GM19025 (cell line): Measurements from ENCODE around the gene JPH3.

Source experiments
- ATAC-seq: cut with Tn5 transposase; IDR thresholded peaks from one replicate; pipeline ENCODE4 v1.9.1; 2021; ENCODE audit warnings: mild to moderate bottlenecking, low read depth, moderate library complexity; ENCODE audit not compliant: unreplicated experiment

Gene JPH3

DNA sequence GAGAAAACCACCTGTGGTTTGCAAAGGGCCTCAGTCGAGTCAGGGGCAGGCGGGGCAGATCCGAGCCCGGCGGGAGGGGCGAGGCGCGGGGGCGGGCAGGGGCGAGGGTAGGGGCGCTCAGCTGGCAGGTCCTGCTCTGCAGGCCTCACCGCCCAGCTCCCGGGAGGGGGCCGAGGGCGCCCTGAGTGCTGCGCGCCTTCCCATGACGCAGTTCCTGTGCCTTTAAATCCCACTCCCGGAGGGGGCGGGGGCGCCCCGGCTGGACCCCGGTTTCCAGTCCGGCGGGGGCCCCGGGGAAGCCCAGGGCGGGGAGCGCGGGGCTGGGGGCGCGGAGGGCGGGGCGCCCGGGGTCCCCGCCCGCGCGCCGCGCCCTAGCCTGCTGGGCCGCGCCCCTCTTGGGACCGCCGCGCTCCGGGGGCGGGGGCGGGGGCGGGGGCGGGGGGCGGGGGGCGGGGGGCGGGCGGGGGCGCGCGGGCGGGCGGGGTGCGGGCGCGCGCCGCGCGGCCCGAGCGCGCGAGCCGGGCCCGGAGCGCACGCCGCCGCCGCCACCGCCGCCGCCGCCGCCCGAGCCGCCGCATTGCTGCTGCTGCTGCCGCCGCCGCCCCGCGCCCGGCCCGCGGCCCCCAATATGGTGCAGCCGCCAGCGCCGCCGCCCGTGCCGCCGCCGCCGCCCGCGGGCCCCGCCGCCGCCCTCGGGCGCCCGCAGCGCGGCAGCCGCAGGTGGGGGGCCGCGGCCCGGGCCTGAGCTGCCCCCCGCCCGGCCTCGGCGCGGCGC lies at the start of gene JPH3:
Gene JPH3, plus strand, starts transcription at position 508 of the 775 bp plus-strand sequence. CDS start 639 bp downstream, outside the sequence.
- no peak for ATAC-seq

DNA sequence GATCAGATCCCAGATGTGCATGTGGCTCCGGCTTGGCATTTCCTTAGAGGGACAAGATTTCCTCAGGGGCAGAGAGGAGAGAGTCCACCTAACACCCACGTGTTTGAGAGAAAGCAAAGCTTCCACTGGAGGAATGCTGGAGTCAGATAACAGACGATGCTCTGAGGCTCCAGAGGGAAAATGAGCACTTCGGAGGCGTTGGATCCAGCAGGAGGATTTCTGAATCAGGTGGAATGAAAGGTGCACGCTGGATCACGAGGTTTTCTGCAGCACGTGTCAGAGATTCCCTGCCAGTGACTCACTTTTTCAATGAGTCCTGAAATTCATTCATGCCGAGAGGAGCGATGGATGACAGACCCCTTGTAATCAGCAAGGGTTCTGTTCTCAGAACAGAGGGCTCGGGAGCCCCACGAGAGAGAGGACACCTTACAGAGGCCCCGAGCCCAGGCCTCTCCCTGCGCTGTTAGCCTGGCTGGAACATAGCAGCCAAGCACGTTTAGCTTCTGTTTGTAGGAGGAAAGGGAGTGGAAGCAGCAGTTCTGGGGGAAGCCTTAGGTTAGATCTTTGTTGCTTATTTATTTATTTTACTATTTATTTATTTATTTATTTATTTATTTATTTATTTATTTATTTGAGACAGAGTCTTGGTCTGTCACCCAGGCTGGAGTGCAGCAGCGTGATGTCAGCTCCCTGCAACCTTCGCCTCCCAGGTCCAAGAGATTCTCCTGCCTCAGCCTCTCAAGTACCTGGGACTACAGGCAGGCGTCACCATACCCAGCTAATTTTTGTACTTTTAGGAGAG lies 49.3 kb upstream of the JPH3 start:
- ATAC-seq, result no peak

DNA sequence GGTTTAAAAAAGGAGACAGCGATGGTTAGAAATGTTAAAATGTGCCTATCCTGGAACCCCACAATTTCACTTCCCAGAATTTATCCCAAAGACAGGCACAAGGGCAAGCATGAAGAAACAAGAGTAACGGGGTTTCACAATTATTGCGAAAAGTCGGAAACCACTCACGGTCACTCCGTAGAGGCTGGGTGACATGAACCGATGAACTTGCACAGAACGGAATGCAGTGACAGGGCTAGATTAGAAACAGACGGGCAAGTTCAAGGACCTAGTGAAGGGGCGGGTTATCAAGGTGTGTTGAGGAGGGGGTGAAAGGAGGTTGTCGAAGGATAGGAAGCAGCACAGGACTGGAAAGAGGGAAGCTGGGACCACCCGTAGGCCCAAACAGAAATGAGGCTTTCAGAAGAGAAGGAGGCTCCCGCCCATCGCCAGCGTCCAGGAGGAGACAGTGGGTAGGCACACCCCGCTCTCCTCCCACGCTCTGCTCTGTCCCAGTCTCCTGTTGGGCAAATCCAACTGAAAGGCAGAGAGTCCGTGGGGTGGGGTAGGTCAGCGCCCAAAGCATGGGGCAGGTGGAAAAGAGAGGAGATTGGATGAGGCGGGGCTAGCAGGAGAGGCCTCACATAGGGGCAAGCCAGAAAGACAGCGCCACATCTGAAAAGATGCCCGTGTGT lies 47.4 kb upstream of the JPH3 start:
- no peak for ATAC-seq

DNA sequence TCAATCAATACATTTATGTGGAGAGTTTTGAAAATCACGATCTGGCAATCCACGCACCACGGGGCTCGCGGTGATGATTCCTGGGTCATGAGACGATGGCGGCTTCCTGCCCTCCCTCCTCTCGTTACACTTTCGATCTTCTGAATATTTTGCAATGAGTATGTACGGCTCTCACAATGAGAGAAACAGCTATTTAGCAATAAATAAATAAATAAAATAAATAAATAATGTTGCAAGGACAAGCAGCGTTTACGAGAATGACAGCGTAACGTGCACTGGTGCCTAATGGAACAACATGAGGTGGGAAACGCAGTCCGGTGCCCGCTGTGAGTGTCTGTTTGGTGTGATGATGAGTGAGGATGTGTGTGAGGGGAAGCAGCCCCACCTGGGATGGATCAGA lies 46.7 kb upstream of the JPH3 start:
- no peak for ATAC-seq

DNA sequence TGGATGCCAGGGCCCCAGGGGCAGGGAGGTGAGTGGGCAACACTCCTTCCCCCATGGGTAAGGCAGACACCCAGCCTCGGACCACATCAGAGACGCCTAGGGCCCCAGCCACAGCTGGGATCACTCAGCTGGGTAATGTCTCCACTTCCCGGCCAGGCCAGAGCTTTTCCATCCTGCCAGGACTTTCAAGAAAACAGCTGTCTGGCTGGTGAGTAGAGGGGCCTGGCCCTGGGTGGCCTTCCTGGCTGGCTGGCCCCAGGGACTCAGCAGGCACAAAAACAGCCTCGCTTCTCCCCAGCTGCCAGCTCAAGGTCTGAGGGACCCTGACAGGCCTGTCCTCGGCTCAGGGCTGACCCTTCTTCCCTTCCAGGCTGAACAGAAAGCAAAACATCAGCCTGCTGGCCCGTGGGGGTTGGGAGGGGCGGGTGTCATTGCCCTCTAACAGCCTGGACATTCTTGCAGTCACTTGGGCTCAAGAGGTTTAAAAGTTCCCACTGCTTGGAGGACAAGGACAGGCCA lies 45.3 kb upstream of the JPH3 start:
- ATAC-seq, result no peak

DNA sequence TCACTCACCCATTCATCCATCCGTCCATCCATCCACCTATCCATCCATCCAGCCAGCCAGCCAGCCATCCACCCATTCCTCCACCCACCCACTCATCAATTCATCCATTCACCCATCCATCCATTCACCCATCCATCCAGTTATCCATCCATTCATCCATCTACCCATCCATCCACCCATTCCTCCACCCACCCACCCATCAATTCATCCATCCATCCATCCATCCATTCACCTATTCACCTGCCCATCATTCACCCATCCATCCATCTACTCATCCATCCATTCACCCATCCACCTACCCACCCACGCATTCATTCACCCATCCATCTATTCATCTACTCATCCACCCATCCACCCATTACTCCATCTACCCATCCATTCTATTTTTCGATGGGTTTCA lies 43.6 kb upstream of the JPH3 start:
- ATAC-seq, result no peak

- no peak for ATAC-seq
These were observed 42.4 kb upstream of the JPH3 start for GRCh38 chr16:87559945-87560344.

- ATAC-seq, result no peak
These were observed 41.7 kb upstream of the JPH3 start for GRCh38 chr16:87560428-87561199.

DNA sequence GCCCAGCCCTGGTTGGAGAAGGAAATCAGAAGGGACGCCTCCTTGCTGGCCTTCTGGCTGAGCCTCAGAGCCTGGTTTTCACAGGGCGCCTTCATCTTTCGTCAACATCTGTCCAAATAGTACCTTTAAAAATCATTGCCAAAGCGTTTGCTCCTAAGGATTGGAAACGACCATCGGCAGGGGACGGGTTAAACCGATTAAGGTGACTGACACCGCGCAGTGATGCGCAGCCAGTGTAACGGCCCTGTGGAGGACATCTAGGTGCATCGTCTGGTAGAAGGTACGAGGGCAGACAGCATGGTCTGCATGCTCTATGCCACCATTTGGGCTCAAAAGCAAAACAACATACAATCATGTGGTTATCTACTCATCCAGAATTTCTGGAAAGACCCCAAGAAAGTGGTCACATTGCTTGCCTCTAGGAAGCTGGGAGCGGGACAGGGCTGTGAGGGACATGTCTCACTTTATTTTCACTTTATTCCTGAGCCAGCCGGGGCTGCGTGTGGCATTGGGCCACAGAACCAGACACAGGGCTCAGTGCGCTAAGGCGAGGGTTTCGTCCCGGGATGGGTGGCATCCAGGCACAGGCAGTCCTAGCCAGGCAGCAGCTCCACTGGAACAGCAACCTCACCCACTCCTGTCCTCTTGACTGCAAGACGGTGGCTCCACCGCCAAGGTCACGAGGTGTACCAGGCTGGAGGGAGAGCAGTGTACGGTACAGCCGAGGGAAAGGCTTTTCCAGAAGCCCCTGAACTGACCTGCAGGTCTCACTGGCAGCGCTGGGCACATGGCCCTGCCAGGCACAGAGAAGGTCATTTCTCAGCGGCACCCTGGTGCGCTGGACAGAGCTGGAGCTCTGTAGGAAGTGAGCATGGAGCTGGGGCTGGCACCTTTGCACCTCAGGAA lies 40.9 kb upstream of the JPH3 start:
- ATAC-seq, result no peak

DNA sequence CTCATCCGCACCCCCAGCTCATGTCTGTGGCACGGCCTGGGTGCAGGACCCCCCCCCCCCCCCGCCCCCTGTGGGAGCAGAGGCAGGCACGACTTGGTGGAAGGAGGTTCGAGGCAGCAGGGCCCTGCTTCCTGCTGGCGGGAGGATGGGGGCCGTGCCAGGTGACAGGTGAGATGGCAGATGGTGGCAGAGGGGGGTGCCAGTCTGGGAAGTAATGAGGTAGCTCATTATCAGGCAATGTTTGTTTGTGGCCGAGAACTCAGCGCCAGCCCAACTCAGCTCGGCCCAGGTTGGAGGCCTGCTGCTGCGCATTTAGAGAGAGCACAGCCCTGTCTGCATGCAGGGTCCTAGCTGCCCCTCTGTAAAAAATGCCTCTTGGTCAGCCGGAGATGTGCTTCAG lies 40.1 kb upstream of the JPH3 start:
- no peak for ATAC-seq

- ATAC-seq, result no peak
These were observed 39.3 kb upstream of the JPH3 start for GRCh38 chr16:87563022-87563421.

- ATAC-seq, result no peak
These were observed 38.4 kb upstream of the JPH3 start for GRCh38 chr16:87563714-87564523.

GRCh38 chr16:87564524-87564778 lies 37.9 kb upstream of the JPH3 start:
- no peak for ATAC-seq

GRCh38 chr16:87569601-87570571 lies 32.4 kb upstream of the JPH3 start:
- ATAC-seq, result no peak

- ATAC-seq, result no peak
These were observed 31.8 kb upstream of the JPH3 start for GRCh38 chr16:87570572-87570937.

- no peak for ATAC-seq
These were observed 31.1 kb upstream of the JPH3 start for GRCh38 chr16:87570938-87571867.

GRCh38 chr16:87571868-87572244 lies 30.5 kb upstream of the JPH3 start:
- no peak for ATAC-seq
